NCI-H510A treated with DMSO at 0.1 percent for 48 hours (cell line): ENCODE data around the gene FGB.
"Not testable (repeated sequence)": the region's sequence is repeated elsewhere in the genome, so short reads cannot be mapped to it uniquely, and the experiment has no call there.

Experiments used
- DNase-seq: peaks from one replicate; lab custom pipeline; 2025; lab: John Stamatoyannopoulos, UW

The FGB gene

GRCh38 chr4:154597281-154597680, 34.5 kb downstream of the FGB start:
- DNase-seq, result not testable (repeated sequence)

GRCh38 chr4:154597798-154598774, 35.3 kb downstream of the FGB start:
- DNase-seq, result no peak

GRCh38 chr4:154602404-154603020, 39.7 kb downstream of the FGB start:
- DNase-seq, result no peak

GRCh38 chr4:154603033-154603943, 40.5 kb downstream of the FGB start:
- DNase-seq, result no peak

- DNase-seq, result no peak
Measured at GRCh38 chr4:154604696-154605200, 41.9 kb downstream of the FGB start.

GRCh38 chr4:154606728-154607723, 44.2 kb downstream of the FGB start:
- DNase-seq, result no peak

- no peak for DNase-seq
Measured at GRCh38 chr4:154608361-154609252, 45.8 kb downstream of the FGB start.

GRCh38 chr4:154609532-154609931, 46.7 kb downstream of the FGB start:
- DNase-seq, result no peak

- DNase-seq, result no peak
Measured at GRCh38 chr4:154610582-154610981, 47.8 kb downstream of the FGB start.

GRCh38 chr4:154611833-154612232, 49.0 kb downstream of the FGB start:
- DNase-seq, result no peak

- no peak for DNase-seq
Measured at GRCh38 chr4:154612472-154613414, 49.9 kb downstream of the FGB start, which contains the start of gene FGG. FGG (minus strand) TSS chr4:154612656; CDS start chr4:154612609, 47 bp downstream.

- no peak for DNase-seq
Measured at GRCh38 chr4:154614306-154614705, 51.5 kb downstream of the FGB start.

GRCh38 chr4:154615211-154615610, 52.4 kb downstream of the FGB start:
- DNase-seq, result no peak

- DNase-seq, result no peak
Measured at GRCh38 chr4:154616287-154616686, 53.5 kb downstream of the FGB start.

- DNase-seq, result no peak
Measured at GRCh38 chr4:154616731-154617130, 53.9 kb downstream of the FGB start.

- no peak for DNase-seq
Measured at GRCh38 chr4:154617820-154618317, 55.1 kb downstream of the FGB start.

GRCh38 chr4:154618708-154619315, 56.0 kb downstream of the FGB start:
- peak; percentile 42 for DNase-seq

- DNase-seq, result no peak
Measured at GRCh38 chr4:154620111-154620510, 57.3 kb downstream of the FGB start.
